HEK293T (cell line): ENCODE measurements around the gene HTRA2.

Experiments
- BHLHE40 ChIP-seq: fragments of 450-650 bp; IDR thresholded peaks from 2 replicates; pipeline ENCODE4 v1.6.1; 2016; ENCODE audit warnings: mild to moderate bottlenecking, moderate library complexity, borderline replicate concordance
- ELF4 ChIP-seq: fragments of 450-650 bp; IDR thresholded peaks from 2 replicates; pipeline ENCODE4 v1.6.1; 2017; ENCODE audit warnings: antibody characterized with exemption
- FOXA1 ChIP-seq: fragments of 450-650 bp; IDR thresholded peaks from 2 replicates; pipeline ENCODE4 v1.6.1; 2016; ENCODE audit warnings: mild to moderate bottlenecking
- FOXM1 ChIP-seq: fragments of 450-650 bp; IDR thresholded peaks from 2 replicates; pipeline ENCODE4 v1.6.1; 2017; ENCODE audit warnings: mild to moderate bottlenecking, borderline replicate concordance
- L3MBTL2 ChIP-seq: fragments of 450-650 bp; conservative IDR thresholded peaks from 2 replicates; pipeline ENCODE4 v1.6.1; 2016; ENCODE audit warnings: mild to moderate bottlenecking
- LEF1 ChIP-seq: fragments of 450-650 bp; IDR thresholded peaks from 2 replicates; pipeline ENCODE4 v1.6.1; 2017; ENCODE audit warnings: mild to moderate bottlenecking, borderline replicate concordance
- SP1 ChIP-seq: fragments of 450-650 bp; IDR thresholded peaks from 2 replicates; pipeline ENCODE4 v1.6.1; 2017
- SUZ12 ChIP-seq: fragments of 450-650 bp; IDR thresholded peaks from 2 replicates; pipeline ENCODE4 v1.6.1; 2016; ENCODE audit warnings: mild to moderate bottlenecking
- ZNF384 ChIP-seq: fragments of 450-650 bp; IDR thresholded peaks from 2 replicates; pipeline ENCODE4 v1.6.1; 2016

DNA sequence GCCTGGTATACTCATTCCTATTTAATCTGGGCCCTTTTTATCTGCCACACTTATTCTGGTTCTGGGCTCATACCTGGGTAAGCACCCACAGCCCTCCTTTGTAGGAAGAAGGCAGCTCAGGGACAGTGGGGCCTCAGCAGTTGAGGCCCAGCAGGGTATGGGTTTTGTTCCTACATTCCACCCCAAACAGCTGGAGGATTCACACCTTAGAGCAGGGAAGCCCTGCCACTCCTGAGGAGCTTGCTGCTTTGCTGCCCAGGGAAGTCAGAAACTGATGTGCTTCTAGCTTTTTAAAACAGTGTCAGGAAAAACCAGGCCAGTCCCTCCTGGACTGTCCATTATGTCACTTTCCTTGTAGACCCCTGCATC lies 29.2 kb upstream of the HTRA2 start:
- TF ChIP-seq SP1 (no peak), ZNF384 (no peak), ELF4 (no peak), LEF1 (no peak), L3MBTL2 (no peak), SUZ12 (no peak), BHLHE40 (no peak), FOXM1 (no peak), FOXA1 (no peak)
